T-cell (primary cell): ENCODE data around the gene AFF1. TPM values are rescaled to one million over a fixed set of nuclear protein-coding genes. Genes with fewer than 3 reads are reported as not detected.

Source experiments
- ATAC-seq, 4 experiments: fragments of 200-7000 bp in 3 of 4; fragments of 150-1000 bp in 1 of 4; cut with Tn5 transposase; replicated peaks in 1 of 4; 1 replicate in 3 of 4; 2 replicates in 1 of 4; pipeline ENCODE4 v1.10.0; 2021; ENCODE audit warnings: moderate library complexity in 3 of 4, mild to moderate bottlenecking in 2 of 4, moderate number of reproducible peaks in 1 of 4
- CTCF ChIA-PET, 2 donors: fragments of 300-600 bp; sonication (Branson Sonifier 250); formaldehyde crosslinking; loops; one replicate each; lab custom pipeline; 2022; ENCODE audit warnings: antibody characterized with exemption in 2 of 2; lab: Charles Lee
- POLR2A ChIA-PET, 2 donors: fragments of 300-600 bp; sonication (Branson Sonifier 250); formaldehyde crosslinking; loops; one replicate each; lab custom pipeline; 2022; ENCODE audit warnings: antibody characterized with exemption in 2 of 2; lab: Charles Lee
- DNase-seq, 35 experiments: peaks; one replicate each; pipeline versions ENCODE4 v3.0.0 to v3.0.0-alpha.2; 2013 to 2023
- H3K27ac ChIP-seq: one replicate; pipeline ENCODE4 v1.5.1; 2013; ENCODE audit warnings: low read length
- H3K27me3 ChIP-seq, 2 experiments: replicated peaks in 1 of 2; 1 replicate in 1 of 2; 2 replicates in 1 of 2; pipeline versions ENCODE4 v1.6.1 to v1.7.0; 2013; ENCODE audit warnings: low read length in 1 of 2, mixed read lengths in 1 of 2; ENCODE audit not compliant: control insufficient read depth in 2 of 2, insufficient read depth in 2 of 2; ENCODE audit errors: extremely low read depth in 1 of 2
- H3K36me3 ChIP-seq, 2 donors: 1 replicate in 1 of 2; 2 replicates in 1 of 2; pipeline versions ENCODE4 v1.6.1 to v1.7.0; 2013; ENCODE audit warnings: low read length in 1 of 2; ENCODE audit not compliant: control insufficient read depth in 2 of 2, insufficient read depth in 1 of 2; ENCODE audit errors: extremely low read depth in 1 of 2
- H3K4me1 ChIP-seq, 2 experiments: 1 replicate in 1 of 2; 2 replicates in 1 of 2; pipeline versions ENCODE4 v1.6.1 to v1.7.0; 2013; ENCODE audit warnings: low read length in 2 of 2, mixed read lengths in 1 of 2; ENCODE audit not compliant: insufficient read depth in 2 of 2, control insufficient read depth in 1 of 2; ENCODE audit errors: extremely low read depth in 1 of 2
- H3K4me3 ChIP-seq, 2 donors: 1 replicate in 1 of 2; 2 replicates in 1 of 2; pipeline versions ENCODE4 v1.5.1 to v1.7.0; 2013; ENCODE audit warnings: mild to moderate bottlenecking in 2 of 2, low read length in 1 of 2, moderate library complexity in 1 of 2; ENCODE audit not compliant: control insufficient read depth in 1 of 2; ENCODE audit errors: extremely low read depth in 1 of 2
- H3K9me3 ChIP-seq: 2 replicates; pipeline ENCODE4 v1.7.0; 2013
- H3K27ac Mint-ChIP-seq, 2 donors: one replicate each; pipeline ENCODE4 v1.8.0; 2020 to 2021; ENCODE audit warnings: mild to moderate bottlenecking in 2 of 2, mixed read lengths in 2 of 2
- H3K27me3 Mint-ChIP-seq, 2 donors: one replicate each; pipeline ENCODE4 v1.8.0; 2021 to 2022; ENCODE audit warnings: mixed read lengths in 2 of 2
- H3K36me3 Mint-ChIP-seq: one replicate; pipeline ENCODE4 v1.8.0; 2021; ENCODE audit warnings: mixed read lengths
- H3K4me1 Mint-ChIP-seq, 3 donors: one replicate each; pipeline ENCODE4 v1.8.0; 2020 to 2022; ENCODE audit warnings: mixed read lengths in 3 of 3, mild to moderate bottlenecking in 1 of 3
- H3K4me3 Mint-ChIP-seq, 3 donors: one replicate each; pipeline ENCODE4 v1.8.0; 2020 to 2022; ENCODE audit warnings: mild to moderate bottlenecking in 3 of 3, mixed read lengths in 3 of 3, moderate library complexity in 3 of 3
- H3K9me3 Mint-ChIP-seq, 3 donors: one replicate each; pipeline ENCODE4 v1.8.0; 2020 to 2022; ENCODE audit warnings: mixed read lengths in 3 of 3
- WGBS: methylation state at CpG from one replicate; pipeline ENCODE4 v1.1.5; 2013; ENCODE audit warnings: missing lambda C conversion rate; ENCODE audit not compliant: insufficient coverage; 5-methylcytosine and 5-hydroxymethylcytosine counted together
- total RNA-seq, 35 experiments: library from RNA in 6 of 35; stranded (reverse) in 6 of 35; fragments of 120-200 nt in 1 of 35; gene quantifications; one replicate each; pipeline versions ENCODE4 v1.2.1 to v1.2.4 and lab custom pipeline; 2013 to 2026

AFF1 gene
- total RNA-seq, 5 donors from 2014 or later (not counting 1 experiment from before 2014, with no cell fraction given) = 65.3 to 112 (median 93.4) TPM

DNA sequence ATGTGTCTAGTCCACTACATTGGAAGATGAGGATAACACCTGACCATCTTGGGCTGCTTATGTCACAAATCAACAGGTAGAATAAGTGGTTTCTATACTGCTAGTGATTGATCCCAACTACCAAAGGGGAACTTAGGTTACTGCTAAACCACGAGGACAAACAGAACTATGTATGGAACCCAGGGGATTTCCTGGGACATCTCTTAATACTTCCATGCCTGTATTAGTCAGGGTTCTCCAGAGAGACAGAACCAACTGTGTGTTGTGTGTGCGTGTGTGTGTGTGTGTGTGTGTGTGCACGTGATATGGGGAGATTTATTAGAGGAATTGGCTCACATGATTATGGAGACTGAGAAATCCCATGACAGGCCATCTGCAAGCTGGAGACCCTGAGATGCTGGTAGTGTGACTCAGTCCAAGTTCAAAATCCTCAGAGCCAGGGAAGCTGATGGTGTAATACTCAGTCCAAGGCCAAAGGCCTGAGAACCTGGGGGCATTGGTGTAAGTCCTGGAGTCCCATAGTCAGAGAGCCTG lies 16.2 kb upstream of the AFF1 start:
- Mint-ChIP-seq H3K4me1 (peaks cover 0 to 3% (median 2%) of the 10 kb centered on the region in 3 donors), H3K27me3 (no peaks in the 10 kb centered on the region), H3K36me3 (peaks cover 11% of the 10 kb centered on the region), H3K4me3 (no peak overlapping the region), H3K27ac (no peak overlapping the region), H3K9me3 (no peaks in the 10 kb centered on the region)
- POLR2A ChIA-PET = no interaction called here
- DNase-seq = no peak
- 60% methylated on average over 1 of the region's 3 CpGs for WGBS
- Histone ChIP-seq H3K27ac (no peak overlapping the region), H3K9me3 (no peaks in the 10 kb centered on the region), H3K4me1 (no peaks in the 10 kb centered on the region), H3K4me3 (no peak overlapping the region), H3K27me3 (no peaks in the 10 kb centered on the region), H3K36me3 (no peaks in the 10 kb centered on the region)
- CTCF ChIA-PET = no interaction called here
- ATAC-seq = no peak

DNA sequence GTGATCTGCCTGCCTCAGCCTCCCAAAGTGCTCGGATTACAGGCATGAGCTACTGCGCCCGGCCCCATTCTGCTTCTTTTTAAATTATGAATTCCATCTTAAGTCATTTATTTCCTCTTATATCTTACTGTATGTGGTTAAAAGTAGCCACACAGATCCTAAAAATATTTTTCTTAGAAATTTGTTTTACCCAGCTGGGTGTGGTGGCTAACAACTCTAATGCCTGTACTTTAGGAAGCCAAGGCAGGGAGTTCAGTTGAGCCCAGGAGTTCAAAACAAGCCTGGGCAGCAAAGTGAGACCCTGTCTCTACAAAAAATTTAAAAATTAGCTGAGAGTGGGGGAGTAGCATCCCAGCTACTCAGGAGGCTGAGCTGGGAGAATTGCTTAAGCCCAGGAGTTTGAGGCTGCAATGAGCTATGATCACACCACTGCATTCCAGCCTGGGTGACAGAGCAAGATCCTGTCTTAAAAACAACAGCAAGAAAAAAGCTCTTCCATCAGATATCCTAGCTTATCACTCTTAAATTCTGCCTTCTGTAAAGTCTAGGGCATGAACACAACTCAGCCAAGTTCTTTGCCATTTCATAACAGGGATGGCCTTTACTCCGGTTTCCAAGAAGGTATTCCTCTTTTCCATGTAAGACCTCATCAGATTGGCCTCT lies 15.1 kb upstream of the AFF1 start:
- Histone ChIP-seq H3K27ac (no peak overlapping the region), H3K9me3 (no peaks in the 10 kb centered on the region), H3K36me3 (no peaks in the 10 kb centered on the region), H3K4me3 (no peak overlapping the region), H3K27me3 (no peaks in the 10 kb centered on the region), H3K4me1 (no peaks in the 10 kb centered on the region)
- Mint-ChIP-seq H3K27ac (no peak overlapping the region), H3K36me3 (peaks cover 9% of the 10 kb centered on the region), H3K9me3 (no peaks in the 10 kb centered on the region), H3K4me1 (peaks cover 0 to 3% (median 2%) of the 10 kb centered on the region in 3 donors), H3K4me3 (no peak overlapping the region), H3K27me3 (no peaks in the 10 kb centered on the region)
- POLR2A ChIA-PET = no interaction called here
- DNase-seq (no peak), ATAC-seq (no peak)
- CTCF ChIA-PET = interaction anchor here (0.7 to 6.8 kb wide), 8 partner anchors 10 to 1138 kb away, joined by 3 to 179 read pairs (median 4); partner anchors contain the start of gene AFF1 (in 2 of the 2)
- WGBS = 100% methylated on average over 1 of the region's 4 CpGs

DNA sequence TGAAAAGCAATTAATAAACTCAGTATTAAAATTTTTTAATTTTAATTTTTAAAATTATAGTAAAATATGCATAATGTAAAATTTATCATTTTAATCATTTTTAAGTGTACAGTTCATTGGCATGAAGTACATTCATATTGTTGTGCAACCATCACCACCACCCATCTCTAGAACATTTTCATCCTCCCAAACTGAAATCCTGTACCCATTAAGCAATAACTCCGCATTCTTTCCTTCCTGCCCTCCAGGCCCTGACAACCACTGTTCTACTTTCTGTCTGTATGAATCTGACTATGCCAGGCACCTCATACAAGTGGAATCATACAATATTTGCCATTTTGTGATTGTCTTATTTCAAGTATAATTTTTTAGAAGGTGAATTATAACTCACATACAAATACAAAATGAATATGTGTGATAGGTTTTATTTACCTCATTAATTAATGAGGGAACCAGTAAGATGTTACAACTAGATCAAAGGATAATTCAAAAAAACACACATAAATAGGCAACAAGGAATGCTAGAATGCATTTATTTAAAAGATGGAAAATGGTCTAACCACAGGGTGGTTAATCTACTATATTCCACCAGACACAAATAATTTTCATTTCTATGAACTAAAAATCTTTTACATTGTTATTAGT lies 13.1 kb upstream of the AFF1 start:
- Histone ChIP-seq H3K9me3 (no peaks in the 10 kb centered on the region), H3K36me3 (no peaks in the 10 kb centered on the region), H3K27ac (no peak overlapping the region), H3K27me3 (no peaks in the 10 kb centered on the region), H3K4me1 (no peaks in the 10 kb centered on the region), H3K4me3 (no peak overlapping the region)
- H3K27ac Mint-ChIP-seq = no peak overlapping the region
- H3K4me1 Mint-ChIP-seq = peaks cover 0 to 3% (median 2%) of the 10 kb centered on the region in 3 donors
- WGBS = 100% methylated on average over 1 of the region's 1 CpG
- ATAC-seq = no peak
- CTCF ChIA-PET = interaction anchor here (0.5 to 6.8 kb wide), 29 partner anchors 10 to 313 kb away, joined by 3 to 179 read pairs (median 6); partner anchors contain the start of genes AFF1 (in 2 of the 2) and C4orf36 (in 1 of the 2)
- POLR2A ChIA-PET = interaction anchor here (0.5 to 1.1 kb wide), 5 partner anchors 12 to 180 kb away, joined by 3 to 6 read pairs (median 4); partner anchors contain the start of gene AFF1 (in 1 of the 2)
- H3K27me3 Mint-ChIP-seq = no peaks in the 10 kb centered on the region
- DNase-seq = no peak
- H3K36me3 Mint-ChIP-seq = peaks cover 11% of the 10 kb centered on the region
- no peaks in the 10 kb centered on the region for H3K9me3 Mint-ChIP-seq
- no peak overlapping the region for H3K4me3 Mint-ChIP-seq

DNA sequence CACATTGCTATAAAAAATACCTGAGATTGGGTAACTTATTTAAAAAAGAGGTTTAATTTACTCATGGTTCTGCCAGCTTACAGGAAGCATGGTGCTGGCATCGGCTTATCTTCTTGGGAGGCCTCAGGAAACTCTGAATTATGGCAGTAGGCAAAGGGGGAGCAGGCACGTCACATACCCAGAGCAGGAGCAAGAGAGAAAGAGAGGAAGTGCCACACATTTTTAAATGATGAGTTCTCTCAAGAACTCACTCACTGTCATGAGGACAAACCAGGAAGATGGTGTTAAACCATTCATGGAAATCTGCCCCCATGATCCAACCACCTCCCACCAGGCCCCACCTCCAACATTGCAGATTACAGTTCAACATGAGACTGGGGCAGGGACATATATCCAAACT lies 10.0 kb upstream of the AFF1 start:
- Mint-ChIP-seq H3K9me3 (no peaks in the 10 kb centered on the region), H3K4me3 (no peak overlapping the region), H3K36me3 (peaks cover 16% of the 10 kb centered on the region), H3K27ac (peak overlapping the region in 1 of 2 donors; percentile 73), H3K4me1 (peaks cover 0 to 12% (median 3%) of the 10 kb centered on the region in 3 donors), H3K27me3 (no peaks in the 10 kb centered on the region)
- CTCF ChIA-PET = interaction anchor here (0.7 to 6.8 kb wide), 6 partner anchors 118 to 174 kb away, joined by 3 to 179 read pairs (median 6); no protein-coding TSS in a partner anchor
- ATAC-seq (no peak), DNase-seq (no peak)
- H3K4me3 ChIP-seq = no peak overlapping the region
- POLR2A ChIA-PET = interaction anchor here in 1 of 2 donors (0.6 to 1.5 kb wide), 2 partner anchors 155 to 164 kb away, joined by 4 to 5 read pairs; no protein-coding TSS in a partner anchor
- 58% methylated on average over 1 of the region's 2 CpGs for WGBS
- H3K27ac ChIP-seq = no peak overlapping the region
- H3K36me3 ChIP-seq = no peaks in the 10 kb centered on the region
- no peaks in the 10 kb centered on the region for H3K4me1 ChIP-seq
- no peaks in the 10 kb centered on the region for H3K9me3 ChIP-seq
- no peaks in the 10 kb centered on the region for H3K27me3 ChIP-seq

DNA sequence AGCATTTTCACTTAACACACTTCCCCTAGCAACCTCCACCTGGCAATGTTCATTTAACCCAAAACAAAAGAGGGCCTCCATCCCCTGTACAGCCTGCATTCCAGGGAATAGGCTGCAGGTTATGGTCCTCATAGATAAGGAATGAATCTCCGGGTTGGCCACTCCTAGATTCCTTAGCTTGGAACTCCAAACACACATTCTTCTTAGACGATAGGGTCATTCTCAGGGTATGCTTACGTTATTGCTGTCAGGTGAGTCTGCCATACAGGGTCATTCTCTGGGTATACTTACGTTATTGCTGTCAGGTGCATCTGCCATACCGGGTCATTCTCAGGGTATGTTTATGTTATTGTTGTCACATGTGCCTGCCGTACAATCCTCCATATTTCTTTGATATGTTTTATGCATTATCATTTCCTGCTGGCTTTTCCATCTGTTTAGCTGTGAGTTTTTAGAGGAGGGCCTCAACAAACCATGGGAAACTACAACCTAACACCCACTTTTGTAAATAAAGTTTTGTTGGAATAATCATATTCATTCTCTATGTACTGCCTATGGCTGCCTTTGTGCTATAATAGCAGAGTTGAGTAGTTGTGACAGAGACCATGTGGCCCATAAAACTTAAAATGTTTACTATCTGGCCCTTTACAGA lies 8.2 kb upstream of the AFF1 start:
- Histone ChIP-seq H3K27ac (no peak overlapping the region), H3K4me1 (no peaks in the 10 kb centered on the region), H3K9me3 (no peaks in the 10 kb centered on the region), H3K27me3 (no peaks in the 10 kb centered on the region), H3K4me3 (no peak overlapping the region), H3K36me3 (no peaks in the 10 kb centered on the region)
- POLR2A ChIA-PET = no interaction called here
- no peaks in the 10 kb centered on the region for H3K9me3 Mint-ChIP-seq
- no peak for ATAC-seq
- peaks cover 21% of the 10 kb centered on the region for H3K36me3 Mint-ChIP-seq
- no peaks in the 10 kb centered on the region for H3K27me3 Mint-ChIP-seq
- CTCF ChIA-PET = no interaction called here
- WGBS = no CpG with 5 or more reads among the region's 6 CpGs
- peaks cover 0 to 12% (median 3%) of the 10 kb centered on the region in 3 donors for H3K4me1 Mint-ChIP-seq
- DNase-seq = no peak
- H3K27ac Mint-ChIP-seq = no peak overlapping the region
- H3K4me3 Mint-ChIP-seq = no peak overlapping the region

DNA sequence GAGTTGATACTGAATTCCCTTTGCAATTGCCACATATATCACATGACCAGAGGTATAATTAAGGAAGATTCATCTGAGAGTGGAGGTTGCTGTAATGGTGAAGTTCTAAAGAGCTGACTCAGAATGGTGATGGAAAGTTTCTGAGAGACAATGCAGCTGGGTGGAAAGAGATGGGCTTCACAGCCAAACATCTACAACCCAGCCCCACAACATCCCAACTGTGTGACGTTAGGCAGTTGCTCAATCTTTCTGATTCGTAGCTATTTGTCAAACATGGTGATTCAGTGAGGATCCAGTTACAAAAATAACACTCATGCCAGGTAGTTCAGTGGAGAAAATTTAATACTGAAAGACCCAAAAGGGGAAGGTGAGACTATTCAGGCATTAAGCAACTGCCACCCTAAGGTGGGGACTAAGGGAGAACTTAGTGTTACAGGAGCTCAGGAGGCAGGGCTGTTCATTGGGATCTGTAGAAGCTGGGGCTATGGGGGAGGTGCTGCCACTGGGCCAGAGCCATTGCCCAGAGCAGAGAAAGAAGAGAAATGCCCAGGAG lies 6.9 kb upstream of the AFF1 start:
- Mint-ChIP-seq H3K36me3 (peaks cover 21% of the 10 kb centered on the region), H3K27me3 (no peaks in the 10 kb centered on the region), H3K4me1 (peaks cover 0 to 11% (median 0%) of the 10 kb centered on the region in 3 donors), H3K9me3 (no peaks in the 10 kb centered on the region), H3K4me3 (no peak overlapping the region), H3K27ac (no peak overlapping the region)
- ChIA-PET CTCF (interaction anchor here in 1 of 2 donors (0.5 to 1.1 kb wide), 3 partner anchors 90 to 168 kb away, joined by 3 read pairs; no protein-coding TSS in a partner anchor), POLR2A (no interaction called here)
- DNase-seq = no peak
- no peak overlapping the region for H3K4me3 ChIP-seq
- no peak for ATAC-seq
- no CpG with 5 or more reads among the region's 2 CpGs for WGBS
- H3K4me1 ChIP-seq = no peaks in the 10 kb centered on the region
- H3K27ac ChIP-seq = no peak overlapping the region
- no peaks in the 10 kb centered on the region for H3K36me3 ChIP-seq
- H3K27me3 ChIP-seq = no peaks in the 10 kb centered on the region
- H3K9me3 ChIP-seq = no peaks in the 10 kb centered on the region
